G401.6 (cell line): ENCODE results near the gene RABGAP1L.
"Not testable (repeated sequence)": the region's sequence is repeated elsewhere in the genome, so short reads cannot be mapped to it uniquely, and the experiment has no call there.

Experiments used
- FAIRE-seq: peaks from 2 replicates; lab custom pipeline; 2012; peaks lifted over from hg19 to GRCh38; lab: Jason Lieb, UNC

The RABGAP1L gene

DNA sequence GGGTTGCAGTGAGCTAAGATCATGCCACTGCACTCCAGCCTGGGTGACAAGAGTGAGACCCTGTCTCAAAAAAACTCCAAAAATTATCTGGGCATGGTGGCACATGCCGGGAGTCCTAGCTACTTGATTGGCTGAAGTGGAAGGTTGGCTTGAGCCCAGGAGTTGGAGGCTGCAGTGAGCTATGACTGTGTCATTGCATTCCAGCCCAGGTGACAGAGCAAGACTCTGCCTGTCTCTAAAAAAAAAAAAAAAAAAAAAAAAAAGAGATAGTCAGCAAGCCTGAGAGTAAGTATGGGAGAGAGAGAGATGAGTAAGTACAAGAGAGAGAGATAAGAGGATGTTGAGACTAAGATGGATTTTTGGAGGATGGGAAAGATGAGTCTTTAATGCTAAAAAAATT, 659.6 kb downstream of the RABGAP1L start:
- no peak for FAIRE-seq

GRCh38 chr1:174819596-174819995, 660.3 kb downstream of the RABGAP1L start:
- no peak for FAIRE-seq

- FAIRE-seq = no peak
These were observed 665.8 kb downstream of the RABGAP1L start for GRCh38 chr1:174825127-174825526.

GRCh38 chr1:174825806-174826205, 666.5 kb downstream of the RABGAP1L start:
- FAIRE-seq = no peak

DNA sequence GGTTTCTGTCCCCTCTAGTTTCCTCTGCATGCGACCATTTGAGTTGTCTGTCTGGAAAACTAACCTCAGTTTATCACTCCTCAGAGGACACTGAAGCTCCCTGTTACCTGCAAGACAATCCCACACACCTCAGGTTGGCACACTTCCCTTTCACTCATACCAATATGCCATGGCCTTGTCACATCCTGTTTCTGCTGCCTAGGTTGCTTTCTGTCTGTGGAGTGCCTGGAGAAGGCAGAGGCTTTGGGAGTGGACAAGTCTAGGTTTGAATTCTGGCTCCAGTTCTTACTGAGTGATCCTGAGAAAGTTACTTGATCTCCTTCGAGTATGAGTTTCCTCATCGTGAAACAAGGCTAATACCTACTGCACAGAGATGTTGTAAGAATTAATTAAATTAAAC, 668.9 kb downstream of the RABGAP1L start:
- no peak for FAIRE-seq

GRCh38 chr1:174829990-174830389, 670.7 kb downstream of the RABGAP1L start:
- FAIRE-seq = no peak

GRCh38 chr1:174836543-174836942, 677.2 kb downstream of the RABGAP1L start:
- FAIRE-seq = no peak

GRCh38 chr1:174837386-174837785, 678.1 kb downstream of the RABGAP1L start:
- no peak for FAIRE-seq

DNA sequence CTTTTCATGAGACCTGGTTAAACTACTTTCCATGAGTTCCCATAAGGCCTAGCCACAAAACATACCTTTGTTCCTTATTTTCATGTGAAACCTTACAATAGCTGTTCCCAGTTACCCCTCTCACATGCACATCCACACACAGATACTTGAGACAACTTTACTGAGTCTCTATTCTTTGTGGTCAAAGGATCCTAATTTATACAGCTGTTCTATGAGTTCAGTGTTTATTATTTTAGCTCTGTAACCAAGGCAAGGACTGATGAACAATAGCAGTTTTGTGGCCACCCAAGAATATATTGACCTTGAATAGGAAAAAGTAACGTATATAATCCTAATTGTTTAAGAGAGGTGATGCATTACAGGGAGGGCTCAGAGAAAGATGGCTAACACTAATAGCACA, 679.9 kb downstream of the RABGAP1L start:
- no peak for FAIRE-seq

DNA sequence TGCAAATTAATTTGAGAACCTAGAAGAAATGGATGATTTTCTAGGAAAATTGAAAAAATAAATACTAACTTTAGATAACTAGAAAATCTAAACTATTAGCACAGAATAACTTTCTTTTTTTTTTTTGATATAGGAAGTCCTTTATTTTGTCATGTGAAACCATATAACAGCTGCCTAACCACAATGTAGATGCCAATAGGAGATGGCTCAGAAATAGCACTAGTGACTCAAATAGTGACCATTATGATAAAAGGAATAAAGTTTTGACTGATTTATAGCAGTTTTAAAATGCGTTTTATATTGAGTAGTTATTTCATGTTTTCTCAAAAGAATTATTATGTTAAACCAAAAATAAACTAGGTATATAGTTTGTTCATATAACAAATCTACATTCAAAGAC, 682.4 kb downstream of the RABGAP1L start:
- FAIRE-seq = no peak

- FAIRE-seq = not testable (repeated sequence)
These were observed 689.6 kb downstream of the RABGAP1L start for GRCh38 chr1:174848593-174849560.

- no peak for FAIRE-seq
These were observed 691.4 kb downstream of the RABGAP1L start for GRCh38 chr1:174850726-174851125.

- FAIRE-seq = no peak
These were observed 699.0 kb downstream of the RABGAP1L start for GRCh38 chr1:174858301-174858700.

GRCh38 chr1:174870319-174870718, 711.0 kb downstream of the RABGAP1L start:
- FAIRE-seq = no peak

GRCh38 chr1:174871886-174872285, 712.6 kb downstream of the RABGAP1L start:
- FAIRE-seq = no peak

GRCh38 chr1:174872615-174873058, 713.3 kb downstream of the RABGAP1L start:
- FAIRE-seq = no peak

DNA sequence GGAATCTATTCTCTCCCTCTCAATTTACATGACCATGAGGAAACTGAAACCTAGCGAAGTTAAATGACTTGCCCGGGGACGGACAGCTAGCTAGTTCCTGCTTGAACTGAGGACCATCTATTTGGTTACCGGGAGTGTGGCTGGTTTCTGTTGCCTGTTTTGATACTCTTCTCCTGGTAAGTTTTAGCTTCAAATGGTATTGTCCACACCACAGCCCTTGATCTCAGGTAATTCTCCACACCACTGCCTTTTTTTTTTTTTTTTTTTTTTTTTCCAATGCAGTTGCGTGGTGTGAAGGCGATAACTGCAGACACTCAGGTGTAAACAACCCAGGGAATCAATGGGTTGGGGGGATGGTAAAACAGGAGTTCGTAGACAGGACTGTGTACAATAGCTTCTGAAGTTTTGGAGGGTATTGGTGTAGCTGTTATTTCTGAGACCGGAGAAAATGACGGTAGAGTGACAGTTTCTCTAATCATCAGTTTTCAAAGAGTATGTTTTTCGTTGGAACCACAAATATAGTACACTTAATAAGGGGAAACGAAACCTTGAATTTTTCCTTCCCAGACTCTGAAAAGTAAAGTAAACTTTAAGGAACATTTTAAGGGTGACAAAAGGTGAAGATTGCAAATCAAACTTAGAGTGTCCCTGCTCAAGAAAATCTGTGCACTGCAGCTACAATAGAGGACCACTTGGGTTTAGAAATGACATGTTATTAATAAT, 715.2 kb downstream of the RABGAP1L start:
- no peak for FAIRE-seq

DNA sequence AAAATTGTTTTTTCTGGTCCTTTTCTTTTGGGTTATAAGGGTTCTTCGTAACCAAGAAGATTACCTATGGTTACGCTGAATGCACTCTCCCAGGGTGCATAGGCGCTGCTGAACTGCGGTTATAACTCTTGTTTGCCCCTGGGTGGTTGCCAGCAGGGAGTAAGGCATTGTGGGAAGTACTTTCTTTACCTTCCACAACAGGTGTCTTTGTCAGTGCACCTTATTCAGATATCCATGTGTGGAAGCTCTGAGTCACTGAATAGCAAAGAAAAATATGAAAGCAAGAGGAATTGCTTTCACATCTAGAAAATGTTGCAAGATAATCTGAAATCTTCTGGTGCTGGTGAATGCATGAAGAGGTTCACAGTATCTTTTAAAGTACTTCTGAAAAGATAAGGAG, 716.0 kb downstream of the RABGAP1L start:
- no peak for FAIRE-seq

- no peak for FAIRE-seq
These were observed 717.9 kb downstream of the RABGAP1L start for GRCh38 chr1:174877208-174877673.

DNA sequence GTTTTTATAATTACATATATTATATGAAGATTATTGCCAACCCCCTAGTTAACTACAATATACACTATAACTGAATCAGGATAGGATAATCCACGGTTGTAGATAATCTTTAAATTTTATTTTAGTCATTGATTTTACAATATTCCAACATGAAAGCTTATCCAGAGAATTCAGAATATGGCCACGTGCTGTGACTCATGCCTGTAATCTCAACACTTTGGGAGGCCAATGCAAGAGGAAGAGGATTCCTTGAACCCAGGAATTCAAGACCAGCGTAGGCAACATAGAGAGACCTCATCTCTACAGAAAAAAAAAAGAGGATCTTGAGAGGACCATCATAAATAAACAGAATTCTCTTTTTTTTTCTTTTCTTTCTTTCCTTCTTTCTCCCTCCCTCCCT, 720.9 kb downstream of the RABGAP1L start:
- no peak for FAIRE-seq

DNA sequence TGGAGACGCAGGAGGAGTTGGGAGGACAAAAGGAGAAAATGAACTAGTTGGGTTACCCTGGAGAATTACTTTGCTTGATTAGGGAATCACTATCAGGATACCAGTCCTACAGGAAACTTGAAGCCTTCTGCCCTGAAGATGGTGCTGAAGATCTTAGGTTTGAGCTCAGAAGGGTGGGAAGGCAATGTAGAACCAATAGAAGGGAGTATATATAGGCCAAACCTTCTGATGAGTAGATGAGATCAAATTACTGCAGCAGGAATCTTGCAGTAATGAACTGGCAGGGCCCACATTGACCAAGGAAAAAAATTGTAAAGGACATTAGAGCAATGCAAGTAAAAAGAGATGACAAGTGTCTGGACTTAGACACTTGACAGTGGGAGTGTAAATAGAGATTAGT, 724.1 kb downstream of the RABGAP1L start:
- no peak for FAIRE-seq

DNA sequence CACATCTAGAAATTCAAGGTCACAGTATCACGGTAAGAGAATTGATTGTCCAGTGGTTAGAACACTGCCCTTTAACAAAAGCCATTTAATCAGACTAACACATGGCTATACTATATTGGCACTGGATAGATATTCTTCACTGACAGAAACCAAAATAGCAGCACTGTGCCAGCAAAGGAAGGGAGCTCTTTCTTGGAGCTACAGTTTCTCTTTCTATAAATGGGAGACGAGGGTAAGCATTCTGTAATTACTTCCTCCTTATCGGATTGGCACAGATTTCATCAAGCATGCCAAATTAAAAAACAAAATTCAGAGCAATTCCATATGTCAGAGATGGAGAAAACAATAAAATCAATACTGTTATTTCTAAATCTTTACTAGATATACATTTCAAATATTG, 724.7 kb downstream of the RABGAP1L start:
- no peak for FAIRE-seq

- FAIRE-seq = no peak
These were observed 725.2 kb downstream of the RABGAP1L start for GRCh38 chr1:174884566-174884965.
